Parathyroid adenoma (tissue), 2 donors: ENCODE data around the gene PPIF.

Experiments used
- H2AFZ ChIP-seq: fragments of 300-600 bp; sonication (generic); one replicate; pipeline ENCODE4 v1.7.0; 2017; ENCODE audit warnings: antibody characterized with exemption, mild to moderate bottlenecking
- H3K27ac ChIP-seq: fragments of 300-600 bp; sonication (generic); one replicate; pipeline ENCODE4 v1.7.0; 2017
- H3K27me3 ChIP-seq: fragments of 300-600 bp; sonication (generic); one replicate; pipeline ENCODE4 v1.7.0; 2017; ENCODE audit warnings: low read length; ENCODE audit not compliant: control insufficient read depth, insufficient read depth
- H3K36me3 ChIP-seq: fragments of 300-600 bp; sonication (generic); one replicate; pipeline ENCODE4 v1.7.0; 2017; ENCODE audit warnings: low read length; ENCODE audit not compliant: control insufficient read depth, insufficient read depth
- H3K4me1 ChIP-seq: fragments of 300-600 bp; sonication (generic); one replicate; pipeline ENCODE4 v1.7.0; 2017; ENCODE audit warnings: control low read depth
- H3K4me2 ChIP-seq: fragments of 300-600 bp; sonication (generic); one replicate; pipeline ENCODE4 v1.7.0; 2017; ENCODE audit warnings: low read length
- H3K4me3 ChIP-seq: fragments of 300-600 bp; sonication (generic); one replicate; pipeline ENCODE4 v1.7.0; 2017; ENCODE audit warnings: low read depth, low read length
- H3K79me2 ChIP-seq: fragments of 300-600 bp; sonication (generic); one replicate; pipeline ENCODE4 v1.7.0; 2017; ENCODE audit warnings: control low read depth
- H3K9ac ChIP-seq: fragments of 300-600 bp; sonication (generic); one replicate; pipeline ENCODE4 v1.7.0; 2017; ENCODE audit warnings: mild to moderate bottlenecking
- H3K9me3 ChIP-seq: fragments of 300-600 bp; sonication (generic); one replicate; pipeline ENCODE4 v1.7.0; 2017; ENCODE audit warnings: low read length; ENCODE audit not compliant: control insufficient read depth
- CTCF ChIP-seq: fragments of 300-600 bp; sonication (generic); IDR thresholded peaks from one replicate; pipeline ENCODE4 v1.7.0; 2017; ENCODE audit warnings: antibody characterized with exemption, mild to moderate bottlenecking
- donor health status: primary hyperparathyroidism.

PPIF gene

DNA sequence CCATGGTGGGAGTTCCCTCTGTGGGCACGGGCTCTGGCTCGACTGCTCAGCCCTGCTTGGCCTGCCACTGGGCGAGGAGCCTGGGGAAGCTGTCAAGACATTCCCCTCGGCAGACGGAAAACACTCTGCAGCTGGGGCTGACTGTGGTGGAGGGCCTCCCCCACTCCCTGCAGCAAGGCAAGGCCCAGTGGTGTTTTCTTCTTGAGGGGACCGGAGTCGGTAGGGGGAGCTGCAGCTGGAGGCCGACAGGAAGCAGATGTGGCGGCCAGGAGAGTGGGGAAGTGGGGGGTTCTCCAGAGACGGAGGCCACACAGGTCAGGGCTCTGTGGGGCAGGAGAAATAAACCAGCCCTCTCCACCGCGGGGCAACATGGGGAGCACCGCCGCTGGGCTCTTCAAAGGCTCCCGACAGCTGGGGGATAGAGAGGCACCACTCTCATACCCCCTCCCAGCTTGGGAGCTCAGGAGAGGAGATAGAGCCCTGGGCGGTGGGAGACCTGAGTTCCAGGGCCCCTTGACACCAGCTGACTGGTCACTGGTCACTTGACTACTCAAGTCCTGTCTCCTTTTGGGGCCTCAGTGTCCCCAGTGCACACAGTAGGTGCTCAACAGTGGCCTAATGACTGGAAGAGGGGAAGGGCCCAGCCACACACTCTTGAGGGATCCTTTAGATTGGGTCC, 43.4 kb downstream of the PPIF start:
- Histone ChIP-seq H3K9me3 (no peaks in the 10 kb centered on the region), H3K79me2 (no peaks in the 10 kb centered on the region), H3K4me3 (no peak overlapping the region), H3K4me2 (no peak overlapping the region), H3K36me3 (no peaks in the 10 kb centered on the region), H3K27me3 (no peaks in the 10 kb centered on the region), H3K9ac (no peak overlapping the region), H2AFZ (no peak overlapping the region), H3K4me1 (no peaks in the 10 kb centered on the region), H3K27ac (no peak overlapping the region)
- no peak for TF ChIP-seq CTCF

DNA sequence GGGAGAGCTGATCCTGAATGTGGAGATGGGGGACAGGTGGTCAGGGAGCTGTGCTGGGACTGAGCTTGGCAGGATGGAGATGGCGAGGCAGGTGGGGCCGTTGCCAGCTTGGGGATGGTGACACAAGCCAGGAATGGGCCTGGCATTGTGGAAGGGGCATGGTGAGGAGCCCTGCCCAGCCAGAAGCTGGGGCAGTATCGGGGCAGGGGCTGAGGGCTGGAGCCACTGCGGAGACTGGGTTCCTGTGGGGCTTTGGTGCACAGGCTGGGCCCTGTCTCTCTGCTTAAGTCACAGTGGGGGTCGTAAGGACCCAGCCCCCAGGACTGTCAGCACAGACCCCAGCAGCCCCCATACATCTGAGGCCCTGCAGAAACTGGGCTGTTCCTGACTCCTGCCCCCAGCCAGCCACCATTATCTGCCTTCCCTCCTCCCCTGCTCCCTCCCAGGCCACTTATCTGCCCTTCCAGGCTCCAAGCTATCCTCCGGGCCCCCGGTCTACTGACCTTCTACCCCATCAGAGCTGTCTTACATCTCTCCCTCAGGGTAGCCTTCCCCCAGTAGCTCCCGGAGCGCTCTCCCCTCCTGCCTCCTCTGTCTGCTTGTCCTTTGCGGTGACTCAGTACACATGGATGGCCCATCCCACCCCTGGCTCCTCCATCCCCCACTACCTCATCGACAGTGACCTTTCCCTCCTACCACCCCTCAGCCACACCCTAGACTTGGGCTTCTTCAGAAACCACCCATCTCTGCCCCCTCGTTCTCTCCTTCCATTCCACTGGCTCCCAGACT, 44.2 kb downstream of the PPIF start:
- H3K9ac ChIP-seq, result no peak overlapping the region
- H3K4me2 ChIP-seq, result no peak overlapping the region
- no peaks in the 10 kb centered on the region for H3K27me3 ChIP-seq
- H3K79me2 ChIP-seq, result no peaks in the 10 kb centered on the region
- H3K9me3 ChIP-seq, result no peaks in the 10 kb centered on the region
- H3K27ac ChIP-seq, result no peak overlapping the region
- H3K36me3 ChIP-seq, result no peaks in the 10 kb centered on the region
- TF ChIP-seq CTCF, result no peak
- H3K4me3 ChIP-seq, result no peak overlapping the region
- no peaks in the 10 kb centered on the region for H3K4me1 ChIP-seq
- H2AFZ ChIP-seq, result no peak overlapping the region

- no peak overlapping the region for H2AFZ ChIP-seq
These were observed 44.7 kb downstream of the PPIF start for GRCh38 chr10:79392020-79392398.

GRCh38 chr10:79392506-79393176, 45.4 kb downstream of the PPIF start:
- H3K79me2 ChIP-seq, result no peaks in the 10 kb centered on the region
- no peaks in the 10 kb centered on the region for H3K4me1 ChIP-seq
- no peaks in the 10 kb centered on the region for H3K36me3 ChIP-seq
- no peaks in the 10 kb centered on the region for H3K27me3 ChIP-seq
- H3K9me3 ChIP-seq, result no peaks in the 10 kb centered on the region
- no peak overlapping the region for H3K4me2 ChIP-seq
- H3K9ac ChIP-seq, result no peak overlapping the region
- H3K27ac ChIP-seq, result no peak overlapping the region
- no peak overlapping the region for H2AFZ ChIP-seq
- no peak overlapping the region for H3K4me3 ChIP-seq
- TF ChIP-seq CTCF, result no peak

More at GRCh38 chr10:79392020-79392398, 44.7 kb downstream of the PPIF start:
- no peaks in the 10 kb centered on the region for H3K4me1 ChIP-seq
- H3K79me2 ChIP-seq, result no peaks in the 10 kb centered on the region
- no peak overlapping the region for H3K4me2 ChIP-seq
- no peak overlapping the region for H3K4me3 ChIP-seq
- no peaks in the 10 kb centered on the region for H3K36me3 ChIP-seq
- H3K27ac ChIP-seq, result no peak overlapping the region
- no peak overlapping the region for H3K9ac ChIP-seq
- TF ChIP-seq CTCF, result no peak
- H3K9me3 ChIP-seq, result no peaks in the 10 kb centered on the region
- H3K27me3 ChIP-seq, result no peaks in the 10 kb centered on the region
